Aorta (tissue), 5 donors: ENCODE results near the gene ESPNL. TPM values are rescaled to one million over a fixed set of nuclear protein-coding genes. Genes with fewer than 3 reads are reported as not detected.
"Not testable (repeated sequence)": the region's sequence is repeated elsewhere in the genome, so short reads cannot be mapped to it uniquely, and the experiment has no call there.

Experiments used
- ATAC-seq: fragments of 200-7000 bp; cut with Tn5 transposase; one replicate; pipeline ENCODE4 v1.9.1; 2022; ENCODE audit warnings: moderate library complexity; ENCODE audit not compliant: low FRiP score
- DNase-seq, 2 donors: peaks; one replicate each; pipeline ENCODE4 v3.0.0-alpha.2; 2020
- H3K27ac ChIP-seq, 2 donors: one replicate each; pipeline ENCODE4 v1.5.1; 2013; ENCODE audit warnings: low read length in 2 of 2, mild to moderate bottlenecking in 2 of 2, moderate library complexity in 2 of 2, control low read depth in 1 of 2, inconsistent platforms in 1 of 2, low read depth in 1 of 2
- H3K27me3 ChIP-seq, 2 donors: one replicate each; pipeline ENCODE4 v1.6.1; 2013; ENCODE audit warnings: control low read depth in 1 of 2, low read length in 1 of 2, mild to moderate bottlenecking in 1 of 2, moderate library complexity in 1 of 2; ENCODE audit not compliant: insufficient read depth in 2 of 2, control insufficient read depth in 1 of 2
- H3K36me3 ChIP-seq, 2 donors: one replicate each; pipeline ENCODE4 v1.6.1; 2013; ENCODE audit warnings: control low read depth in 1 of 2, low read length in 1 of 2, mild to moderate bottlenecking in 1 of 2; ENCODE audit not compliant: insufficient read depth in 2 of 2, control insufficient read depth in 1 of 2
- H3K4me1 ChIP-seq, 2 donors: one replicate each; pipeline ENCODE4 v1.6.1; 2013; ENCODE audit warnings: low read length in 2 of 2, control low read depth in 1 of 2, mild to moderate bottlenecking in 1 of 2, moderate library complexity in 1 of 2; ENCODE audit not compliant: insufficient read depth in 2 of 2, control insufficient read depth in 1 of 2
- H3K4me3 ChIP-seq, 2 donors: one replicate each; pipeline ENCODE4 v1.5.1; 2013; ENCODE audit warnings: low read length in 2 of 2, control low read depth in 1 of 2, mild to moderate bottlenecking in 1 of 2
- H3K9me3 ChIP-seq: one replicate; pipeline ENCODE4 v1.6.1; 2013; ENCODE audit warnings: mild to moderate bottlenecking, low read length; ENCODE audit not compliant: control insufficient read depth
- WGBS, 2 donors: extraction: QIAGEN DNeasy Blood & Tissue Kit; methylation state at CpG; one replicate each; pipeline ENCODE4 v1.1.7; 2013; 5-methylcytosine and 5-hydroxymethylcytosine counted together
- intact Hi-C, 2 donors: fragments of 100-400 bp; cut with DNase I; formaldehyde crosslinking; loops; one replicate each; pipeline versions ENCODE4 v1.14.2 to v1.15.0; 2022
- long read RNA-seq, 2 donors: library from polyadenylated mRNA; unstranded; transcript quantifications; one replicate each; pipeline ENCODE4 v2.0.0, GENCODE V29; 2020 to 2021
- polyA plus RNA-seq, 2 donors: library from polyadenylated mRNA; stranded (reverse); fragments of 200-250 nt; gene quantifications; one replicate each; pipeline ENCODE4 v1.2.3, GENCODE V29; 2013
- total RNA-seq, 2 donors: library from RNA; stranded (reverse); fragmentation: NEBNext Ultra II Directional; extraction: Animal tissue kit (Norgen Biotek cat#: 25700); gene quantifications; one replicate each; pipeline ENCODE4 v1.2.1, GENCODE V29; 2021
- donor health status: healthy with polysubstance abuse.
- donor health status: Bipolar disorder and iron deficiency.
- donor health status: DM: no; HTN: no; CAD: no.
- donor health status: DM: no; HTN: no; CAD: no.
- donor health status: DM: yes; HTN: yes; CAD: no.

ESPNL gene
- total RNA-seq (not detected), polyA plus RNA-seq (under 1 TPM in 1 of 2 donors, not detected in 1; 0.20 TPM)
- long read RNA-seq, donor 1: 0 reads
- long read RNA-seq, donor 2, partial matches to known transcripts: 1 of 1 reads
- long read RNA-seq, donor 2, other reads (novel, unspliced or antisense): 0 of 1 reads

GRCh38 chr2:238100049-238100820 lies at the start of gene ESPNL:
Gene ESPNL (plus strand): TSS chr2:238100340. CDS start chr2:238100420, 80 bp downstream.
- 86 to 88% methylated on average over 32 to 38 of the region's 38 CpGs for whole genome bisulfite sequencing, 2 donors
- Histone ChIP-seq H3K4me1 (no peaks in the 10 kb centered on the region), H3K27me3 (no peaks in the 10 kb centered on the region), H3K27ac (no peak within 1 kb of the TSS), H3K9me3 (no peaks in the 10 kb centered on the region), H3K4me3 (no peak within 1 kb of the TSS), H3K36me3 (no peaks in the 10 kb centered on the region)
- intact Hi-C loops: no loop called here
- no peak for ATAC-seq
- DNase-seq: peak in 1 of 2 donors; percentile 59

- intact Hi-C loops: no loop called here
- WGBS, 2 donors: 76 to 82% methylated on average over 2 of the region's 2 CpGs
- ATAC-seq (no peak), DNase-seq (no peak)
- H3K27ac ChIP-seq: no peak overlapping the region
- no peaks in the 10 kb centered on the region for H3K27me3 ChIP-seq
- H3K9me3 ChIP-seq: no peaks in the 10 kb centered on the region
- H3K4me3 ChIP-seq: no peak overlapping the region
- H3K36me3 ChIP-seq: no peaks in the 10 kb centered on the region
- H3K4me1 ChIP-seq: no peaks in the 10 kb centered on the region
These were observed 46.9 kb upstream of the ESPNL start for GRCh38 chr2:238053191-238053776.

- intact Hi-C loops: no loop called here
- WGBS, 2 donors: 67 to 80% methylated on average over 3 of the region's 3 CpGs
- H3K4me3 ChIP-seq: no peak overlapping the region
- DNase-seq: no peak
- H3K36me3 ChIP-seq: no peaks in the 10 kb centered on the region
- no peak for ATAC-seq
- H3K27me3 ChIP-seq: no peaks in the 10 kb centered on the region
- no peaks in the 10 kb centered on the region for H3K4me1 ChIP-seq
- no peak overlapping the region for H3K27ac ChIP-seq
- no peaks in the 10 kb centered on the region for H3K9me3 ChIP-seq
These were observed 44.3 kb upstream of the ESPNL start for GRCh38 chr2:238055841-238056240.

GRCh38 chr2:238057696-238058575 lies 42.2 kb upstream of the ESPNL start:
- ATAC-seq, DNase-seq, H3K27ac ChIP-seq, intact Hi-C loops, H3K27me3 ChIP-seq, H3K4me1 ChIP-seq, H3K4me3 ChIP-seq, H3K36me3 ChIP-seq, H3K9me3 ChIP-seq: not testable (repeated sequence)
- 91 to 95% methylated on average over 32 to 44 of the region's 44 CpGs for WGBS, 2 donors

GRCh38 chr2:238059505-238059904 lies 40.6 kb upstream of the ESPNL start:
- no peak overlapping the region for H3K27ac ChIP-seq
- H3K4me3 ChIP-seq: no peak overlapping the region
- WGBS, 2 donors: 12 to 23% methylated on average over 3 of the region's 3 CpGs
- intact Hi-C loops: no loop called here
- DNase-seq (no peak), ATAC-seq (no peak)
- H3K27me3 ChIP-seq: no peaks in the 10 kb centered on the region
- no peaks in the 10 kb centered on the region for H3K9me3 ChIP-seq
- H3K4me1 ChIP-seq: no peaks in the 10 kb centered on the region
- H3K36me3 ChIP-seq: no peaks in the 10 kb centered on the region

- H3K4me3 ChIP-seq: peak overlapping the region; percentile 32 to 74
- H3K9me3 ChIP-seq: no peaks in the 10 kb centered on the region
- no peaks in the 10 kb centered on the region for H3K4me1 ChIP-seq
- 3% methylated on average over 18 of the region's 18 CpGs for WGBS, 2 donors
- intact Hi-C loops: loop anchor here (2.0 to 10.0 kb wide), 4 partner anchors 77 to 205 kb away; partner anchors contain the start of genes UBE2F (in 2 of the 2), KLHL30 (in 1 of the 2) and RAMP1 (in 1 of the 2)
- peak overlapping the region; percentile 49 to 92 for H3K27ac ChIP-seq
- H3K36me3 ChIP-seq: no peaks in the 10 kb centered on the region
- ATAC-seq (no peak), DNase-seq (no peak)
- no peaks in the 10 kb centered on the region for H3K27me3 ChIP-seq
These were observed 40.0 kb upstream of the ESPNL start for GRCh38 chr2:238060096-238060541.

GRCh38 chr2:238060542-238061314 lies 39.4 kb upstream of the ESPNL start, which contains the start of gene SCLY:
Gene SCLY (plus strand): TSS chr2:238061001. CDS start chr2:238061055, 54 bp downstream.
- no peaks in the 10 kb centered on the region for H3K27me3 ChIP-seq
- no peaks in the 10 kb centered on the region for H3K4me1 ChIP-seq
- DNase-seq: peak; percentile 98 to 100
- ATAC-seq: peak; percentile 100
- WGBS, 2 donors: 0% methylated on average over 82 to 98 of the region's 98 CpGs
- no peaks in the 10 kb centered on the region for H3K9me3 ChIP-seq
- peak within 1 kb of the TSS; percentile 49 to 92 for H3K27ac ChIP-seq
- H3K4me3 ChIP-seq: peak within 1 kb of the TSS; percentile 32 to 74
- intact Hi-C loops: loop anchor here (2.0 to 10.0 kb wide), 4 partner anchors 77 to 204 kb away; partner anchors contain the start of genes UBE2F (in 2 of the 2), KLHL30 (in 1 of the 2) and RAMP1 (in 1 of the 2)
- H3K36me3 ChIP-seq: no peaks in the 10 kb centered on the region
